ENCODE data around the gene SLC25A11. TPM values are rescaled to one million over a fixed set of nuclear protein-coding genes. Genes with fewer than 3 reads are reported as not detected.
"Not testable (repeated sequence)": the region's sequence is repeated elsewhere in the genome, so short reads cannot be mapped to it uniquely, and the experiment has no call there.

SLC25A11 gene
- total RNA-seq, 1 donor from 2014 or later = 36.8 TPM

GRCh38 chr17:4920351-4921048 is 19.3 kb downstream of the SLC25A11 start:
- Mint-ChIP-seq H3K9me3 (ENCODE audit: unreplicated experiment) (peaks cover 2% of the 10 kb centered on the region), H3K4me1 (ENCODE audit: low read depth, unreplicated experiment) (no peaks in the 10 kb centered on the region), H3K4me3 (ENCODE audit: unreplicated experiment) (no peak overlapping the region), H3K27ac (ENCODE audit: unreplicated experiment) (peak overlapping the region; percentile 12), H3K27me3 (ENCODE audit: low read depth, unreplicated experiment) (no peaks in the 10 kb centered on the region), H3K36me3 (ENCODE audit: low read depth, unreplicated experiment) (no peaks in the 10 kb centered on the region)
- TF ChIP-seq CTCF (IDR thresholded peaks at IDR 0.05; ENCODE audit: insufficient read depth, low read depth, low read length) = no peak
- no peak for TF ChIP-seq EZH2 (IDR thresholded peaks at IDR 0.05; ENCODE audit: insufficient read depth, low read length)
- Histone ChIP-seq H3K36me3 (ENCODE audit: insufficient read depth, low read length) (no peaks in the 10 kb centered on the region), H3K27me3 (ENCODE audit: insufficient read depth, low read length) (no peaks in the 10 kb centered on the region), H3K9ac (ENCODE audit: low read length) (no peak overlapping the region), H2AFZ (ENCODE audit: low read depth, low read length) (no peak overlapping the region), H3K9me3 (ENCODE audit: insufficient read depth, low read depth, low read length) (no peaks in the 10 kb centered on the region), H3K4me2 (ENCODE audit: low read length) (no peak overlapping the region), H3K4me1 (ENCODE audit: insufficient read depth, low read length) (no peaks in the 10 kb centered on the region), H3K4me3 (ENCODE audit: insufficient read depth, low read depth, low read length) (no peak overlapping the region), H4K20me1 (ENCODE audit: insufficient read depth, low read length) (no peaks in the 10 kb centered on the region), H3K79me2 (ENCODE audit: insufficient read depth, low read length) (no peaks in the 10 kb centered on the region), H3K27ac (ENCODE audit: low read depth, low read length) (no peak overlapping the region)
- FAIRE-seq (no peak), DNase-seq (ENCODE audit: low read depth) (no peak)

GRCh38 chr17:4919511-4920047 is 20.3 kb downstream of the SLC25A11 start:
- Histone ChIP-seq H3K9me3 (ENCODE audit: insufficient read depth, low read depth, low read length) (no peaks in the 10 kb centered on the region), H3K9ac (ENCODE audit: low read length) (no peak overlapping the region), H3K4me2 (ENCODE audit: low read length) (no peak overlapping the region), H3K36me3 (ENCODE audit: insufficient read depth, low read length) (no peaks in the 10 kb centered on the region), H3K27ac (ENCODE audit: low read depth, low read length) (no peak overlapping the region), H3K27me3 (ENCODE audit: insufficient read depth, low read length) (no peaks in the 10 kb centered on the region), H2AFZ (ENCODE audit: low read depth, low read length) (no peak overlapping the region), H3K79me2 (ENCODE audit: insufficient read depth, low read length) (no peaks in the 10 kb centered on the region), H3K4me3 (ENCODE audit: insufficient read depth, low read depth, low read length) (no peak overlapping the region), H4K20me1 (ENCODE audit: insufficient read depth, low read length) (no peaks in the 10 kb centered on the region), H3K4me1 (ENCODE audit: insufficient read depth, low read length) (no peaks in the 10 kb centered on the region)
- peaks cover 2% of the 10 kb centered on the region for H3K9me3 Mint-ChIP-seq (ENCODE audit: unreplicated experiment)
- DNase-seq (ENCODE audit: low read depth) = no peak
- H3K27me3 Mint-ChIP-seq (ENCODE audit: low read depth, unreplicated experiment) = no peaks in the 10 kb centered on the region
- no peak overlapping the region for H3K4me3 Mint-ChIP-seq (ENCODE audit: unreplicated experiment)
- no peak for FAIRE-seq
- no peaks in the 10 kb centered on the region for H3K4me1 Mint-ChIP-seq (ENCODE audit: low read depth, unreplicated experiment)
- H3K27ac Mint-ChIP-seq (ENCODE audit: unreplicated experiment) = no peak overlapping the region
- TF ChIP-seq EZH2 (IDR thresholded peaks at IDR 0.05; ENCODE audit: insufficient read depth, low read length) (no peak), CTCF (IDR thresholded peaks at IDR 0.05; ENCODE audit: insufficient read depth, low read depth, low read length) (no peak)
- H3K36me3 Mint-ChIP-seq (ENCODE audit: low read depth, unreplicated experiment) = no peaks in the 10 kb centered on the region

- H3K36me3 Mint-ChIP-seq (ENCODE audit: low read depth, unreplicated experiment); H3K4me1 ChIP-seq (ENCODE audit: insufficient read depth, low read length); H3K4me3 ChIP-seq (ENCODE audit: insufficient read depth, low read depth, low read length); DNase-seq (ENCODE audit: low read depth); H3K9me3 Mint-ChIP-seq (ENCODE audit: unreplicated experiment); H3K4me2 ChIP-seq (ENCODE audit: low read length); H3K4me1 Mint-ChIP-seq (ENCODE audit: low read depth, unreplicated experiment); H3K27me3 Mint-ChIP-seq (ENCODE audit: low read depth, unreplicated experiment); H3K9ac ChIP-seq (ENCODE audit: low read length); H2AFZ ChIP-seq (ENCODE audit: low read depth, low read length); H3K4me3 Mint-ChIP-seq (ENCODE audit: unreplicated experiment); H3K79me2 ChIP-seq (ENCODE audit: insufficient read depth, low read length); H3K27me3 ChIP-seq (ENCODE audit: insufficient read depth, low read length); H3K36me3 ChIP-seq (ENCODE audit: insufficient read depth, low read length); H3K27ac Mint-ChIP-seq (ENCODE audit: unreplicated experiment); FAIRE-seq; H4K20me1 ChIP-seq (ENCODE audit: insufficient read depth, low read length); H3K9me3 ChIP-seq (ENCODE audit: insufficient read depth, low read depth, low read length); H3K27ac ChIP-seq (ENCODE audit: low read depth, low read length): not testable (repeated sequence)
These were observed 25.3 kb downstream of the SLC25A11 start for GRCh38 chr17:4914551-4914950.

Measured in astrocyte (in vitro differentiated cells and primary cell).